ENCODE data around the gene COL4A1.

The COL4A1 gene

GRCh38 chr13:110164706-110165105 is 142.3 kb downstream of the COL4A1 start:
- no peak for TF ChIP-seq CEBPB (IDR thresholded peaks at IDR 0.05)
- no peak for TF ChIP-seq REST (IDR thresholded peaks at IDR 0.05; ENCODE audit: low read depth)
- TF ChIP-seq ZBTB7A (IDR thresholded peaks at IDR 0.05; ENCODE audit: low read depth), result no peak
- TF ChIP-seq CREB1 (IDR thresholded peaks at IDR 0.05; ENCODE audit: low read depth), result no peak
- TF ChIP-seq USF1 (IDR thresholded peaks at IDR 0.05), result no peak
- TF ChIP-seq TCF12 (IDR thresholded peaks at IDR 0.05; ENCODE audit: low read depth), result no peak
- no peak for TF ChIP-seq EGR1 (IDR thresholded peaks at IDR 0.05)
- TF ChIP-seq FOXM1 (IDR thresholded peaks at IDR 0.05; ENCODE audit: borderline replicate concordance, low read depth), result no peak
- no peak for TF ChIP-seq TAF1 (IDR thresholded peaks at IDR 0.05; ENCODE audit: low read depth)
- TF ChIP-seq EP300 (IDR thresholded peaks at IDR 0.05; ENCODE audit: borderline replicate concordance), result no peak
- TF ChIP-seq TEAD4 (IDR thresholded peaks at IDR 0.05), result no peak
- TF ChIP-seq NFIC (IDR thresholded peaks at IDR 0.05), result no peak
- TF ChIP-seq MAX (IDR thresholded peaks at IDR 0.05), result no peak
- no peak for TF ChIP-seq YY1 (IDR thresholded peaks at IDR 0.05; ENCODE audit: low read depth)
- no peak for TF ChIP-seq RAD21 (IDR thresholded peaks at IDR 0.05; ENCODE audit: low read depth)

GRCh38 chr13:110162866-110163658 is 143.9 kb downstream of the COL4A1 start:
- TF ChIP-seq YY1 (IDR thresholded peaks at IDR 0.05; ENCODE audit: low read depth), result no peak
- no peak for TF ChIP-seq REST (IDR thresholded peaks at IDR 0.05; ENCODE audit: low read depth)
- no peak for TF ChIP-seq RAD21 (IDR thresholded peaks at IDR 0.05; ENCODE audit: low read depth)
- no peak for TF ChIP-seq CEBPB (IDR thresholded peaks at IDR 0.05)
- TF ChIP-seq USF1 (IDR thresholded peaks at IDR 0.05), result no peak
- TF ChIP-seq TCF12 (IDR thresholded peaks at IDR 0.05; ENCODE audit: low read depth), result no peak
- no peak for TF ChIP-seq EGR1 (IDR thresholded peaks at IDR 0.05)
- no peak for TF ChIP-seq MAX (IDR thresholded peaks at IDR 0.05)

GRCh38 chr13:110162053-110162452 is 144.9 kb downstream of the COL4A1 start:
- TF ChIP-seq TCF12 (IDR thresholded peaks at IDR 0.05; ENCODE audit: low read depth), result no peak
- no peak for TF ChIP-seq EP300 (IDR thresholded peaks at IDR 0.05; ENCODE audit: borderline replicate concordance)
- TF ChIP-seq EGR1 (IDR thresholded peaks at IDR 0.05), result no peak
- TF ChIP-seq FOXM1 (IDR thresholded peaks at IDR 0.05; ENCODE audit: borderline replicate concordance, low read depth), result no peak
- TF ChIP-seq RAD21 (IDR thresholded peaks at IDR 0.05; ENCODE audit: low read depth), result no peak
- no peak for TF ChIP-seq MAX (IDR thresholded peaks at IDR 0.05)
- no peak for TF ChIP-seq TEAD4 (IDR thresholded peaks at IDR 0.05)
- no peak for TF ChIP-seq CEBPB (IDR thresholded peaks at IDR 0.05)
- TF ChIP-seq REST (IDR thresholded peaks at IDR 0.05; ENCODE audit: low read depth), result no peak
- no peak for TF ChIP-seq TAF1 (IDR thresholded peaks at IDR 0.05; ENCODE audit: low read depth)
- no peak for TF ChIP-seq CREB1 (IDR thresholded peaks at IDR 0.05; ENCODE audit: low read depth)
- TF ChIP-seq NFIC (IDR thresholded peaks at IDR 0.05), result no peak
- no peak for TF ChIP-seq USF1 (IDR thresholded peaks at IDR 0.05)
- TF ChIP-seq YY1 (IDR thresholded peaks at IDR 0.05; ENCODE audit: low read depth), result no peak
- TF ChIP-seq ZBTB7A (IDR thresholded peaks at IDR 0.05; ENCODE audit: low read depth), result no peak

Measured in Ishikawa (cell line).